GM12891 (cell line): ENCODE data around the gene AK8.
A peak's percentile ranks its signal among the peaks of the same experiment; 100 is the strongest.
"Not testable (repeated sequence)": the region's sequence is repeated elsewhere in the genome, so short reads cannot be mapped to it uniquely, and the experiment has no call there.

ENCODE experiments used
- DNase-seq: peaks from one replicate; pipeline ENCODE4 v3.0.0; 2011; ENCODE audit warnings: low spot score; ENCODE audit not compliant: insufficient read length
- FAIRE-seq: peaks from 2 replicates; lab custom pipeline; 2011; peaks lifted over from hg19 to GRCh38; lab: Jason Lieb, UNC
- PAX5 ChIP-seq: IDR thresholded peaks from 2 replicates; pipeline ENCODE4 v1.6.1; 2011; ENCODE audit warnings: low read length, moderate library complexity, mild to moderate bottlenecking; ENCODE audit not compliant: insufficient read depth, severe bottlenecking
- POLR2A ChIP-seq: IDR thresholded peaks from 2 replicates; pipeline ENCODE4 v1.6.1; 2011; ENCODE audit warnings: low read depth, low read length, control low read depth
- POLR2AphosphoS5 ChIP-seq: IDR thresholded peaks from 2 replicates; pipeline ENCODE4 v1.6.1; 2011; ENCODE audit warnings: low read depth, low read length, control low read depth
- POU2F2 ChIP-seq: IDR thresholded peaks from 2 replicates; pipeline ENCODE4 v1.6.1; 2011; ENCODE audit warnings: low read depth, mild to moderate bottlenecking, control low read depth, low read length, moderate library complexity
- SPI1 ChIP-seq: IDR thresholded peaks from 2 replicates; pipeline ENCODE4 v1.6.1; 2011; ENCODE audit warnings: low read depth, low read length, control low read depth
- TAF1 ChIP-seq: IDR thresholded peaks from 2 replicates; pipeline ENCODE4 v1.6.1; 2011; ENCODE audit warnings: low read depth, low read length, control low read depth

AK8 gene

DNA sequence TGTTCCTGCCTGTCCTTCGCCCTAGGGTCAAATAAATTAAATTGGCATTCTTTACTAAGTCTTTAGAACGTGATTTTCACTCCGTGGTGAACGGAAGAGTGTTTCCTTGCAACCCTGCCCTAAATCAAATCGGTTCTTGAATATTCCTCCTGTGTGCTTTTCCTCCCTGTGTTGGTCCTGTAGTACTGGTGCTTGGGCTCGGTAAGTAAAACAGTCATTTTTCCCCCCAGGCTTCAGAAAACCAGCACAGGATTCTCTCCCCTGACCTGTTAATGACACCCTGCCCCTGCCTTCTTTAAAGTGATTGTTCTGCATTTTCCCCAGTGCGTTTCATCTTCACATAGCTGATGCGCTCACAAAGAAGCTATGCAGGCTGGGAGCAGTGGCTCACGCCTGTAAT lies 96.0 kb downstream of the AK8 start:
- DNase-seq, result no peak
- FAIRE-seq, result no peak

DNA sequence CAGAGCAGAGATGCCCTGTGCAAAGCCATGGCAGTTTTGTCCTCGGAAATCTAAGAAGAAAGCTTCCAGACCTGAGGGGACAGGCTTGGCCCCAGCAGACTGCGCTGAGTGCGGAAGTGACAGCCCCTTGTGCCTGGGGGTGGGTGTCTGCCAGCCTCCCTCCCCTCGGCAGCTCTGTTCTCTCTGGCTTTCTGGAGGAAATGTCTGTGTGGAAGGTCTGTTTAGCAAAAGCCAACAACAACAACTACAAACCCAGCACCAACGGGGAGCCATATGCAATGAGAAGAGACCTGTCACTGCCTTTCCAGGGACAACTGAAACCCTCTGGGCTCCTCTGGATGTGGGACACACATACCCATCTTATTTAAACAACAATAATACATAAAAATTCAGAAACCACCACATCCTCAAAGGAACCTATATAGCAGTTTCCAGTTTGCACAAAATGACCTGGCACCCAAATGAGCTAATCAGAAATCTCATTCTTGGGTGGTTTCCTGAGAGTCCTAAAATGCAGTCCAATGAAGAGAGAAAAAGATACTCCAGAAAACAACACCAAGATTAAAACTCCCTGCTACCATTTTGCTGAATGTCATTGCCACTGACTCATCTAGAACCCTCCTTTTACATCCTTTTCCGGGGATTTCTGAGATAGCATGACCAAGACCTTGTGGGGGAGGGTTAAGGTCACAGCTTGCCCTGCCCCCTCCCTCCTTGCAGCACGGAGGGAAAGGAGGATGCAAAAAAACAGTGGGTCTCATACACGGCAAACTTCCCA lies 97.7 kb downstream of the AK8 start:
- FAIRE-seq (no peak), DNase-seq (no peak)
- TF ChIP-seq POLR2AphosphoS5 (no peak), POLR2A (no peak), TAF1 (no peak), SPI1 (no peak), PAX5 (no peak)

More for the DNA sequence above, 96.0 kb downstream of the AK8 start:
- TF ChIP-seq POLR2A (no peak), POLR2AphosphoS5 (no peak), POU2F2 (no peak), TAF1 (no peak), SPI1 (no peak), PAX5 (no peak)

DNA sequence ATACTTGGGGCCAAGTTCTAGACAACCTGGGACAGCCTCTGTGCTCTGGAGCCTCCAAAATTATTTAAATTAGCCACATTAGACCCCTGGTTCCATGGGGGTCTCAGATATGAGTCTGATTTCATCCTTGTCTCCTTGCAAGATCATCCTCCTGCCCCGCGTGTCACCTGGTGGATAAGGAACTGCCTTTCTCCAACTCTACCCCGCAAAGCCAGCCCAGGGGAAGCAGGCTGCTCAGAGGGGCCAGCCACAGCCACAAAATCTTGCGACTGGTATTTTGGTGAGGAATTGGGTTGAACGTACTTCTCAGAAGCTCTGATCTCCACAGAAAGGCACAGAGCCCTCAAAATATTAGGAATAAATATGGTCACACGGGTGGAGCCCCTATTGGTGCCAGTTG lies 101.2 kb downstream of the AK8 start:
- no peak for FAIRE-seq
- TF ChIP-seq PAX5 (no peak), POU2F2 (no peak), SPI1 (no peak), POLR2AphosphoS5 (no peak), POLR2A (no peak), TAF1 (no peak)
- DNase-seq, result no peak

DNA sequence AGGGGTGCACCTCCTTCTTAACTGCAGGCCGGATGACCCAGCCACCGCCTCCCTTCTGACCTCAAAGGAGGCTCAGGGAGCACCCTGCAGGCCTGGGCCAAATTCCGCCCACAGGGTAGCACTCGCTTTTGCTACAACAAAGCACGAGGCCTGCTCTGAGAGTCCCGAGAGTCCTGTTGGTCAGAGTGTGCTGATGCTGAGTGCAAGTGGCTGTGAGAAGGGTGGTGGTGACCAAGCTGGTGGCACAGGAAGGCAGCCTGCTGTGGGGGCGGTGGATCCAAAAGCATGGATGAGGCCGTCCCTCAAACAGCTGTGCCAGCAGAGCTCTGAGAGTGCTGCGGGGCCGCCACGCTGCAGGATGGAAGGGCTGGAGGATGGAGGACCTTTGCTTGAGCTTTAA lies 101.8 kb downstream of the AK8 start:
- FAIRE-seq, result no peak

DNA sequence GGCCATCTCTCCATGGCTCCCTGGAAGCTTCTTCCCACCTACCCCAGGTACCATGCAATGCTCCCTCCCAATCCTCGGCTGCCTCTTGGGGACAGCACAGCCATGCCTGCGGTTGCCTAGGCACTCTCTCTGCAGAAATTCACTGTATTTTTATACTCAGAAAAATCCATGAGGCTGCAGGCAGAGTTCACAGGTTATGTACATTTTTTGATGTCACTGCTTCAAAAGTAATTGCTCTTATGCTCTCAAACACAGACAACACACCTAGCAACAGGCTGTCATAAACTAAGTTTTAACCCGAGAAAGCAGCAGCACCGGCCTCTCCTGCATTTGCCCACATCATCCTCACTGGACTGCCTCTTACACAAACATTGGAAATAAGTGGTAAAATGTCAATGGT lies 102.4 kb downstream of the AK8 start:
- TF ChIP-seq TAF1 (no peak), PAX5 (no peak), SPI1 (no peak), POU2F2 (no peak), POLR2AphosphoS5 (no peak), POLR2A (no peak)
- no peak for DNase-seq
- FAIRE-seq, result no peak

More for the DNA sequence above, 101.8 kb downstream of the AK8 start:
- no peak for TF ChIP-seq POU2F2
- TF ChIP-seq POLR2AphosphoS5, result no peak
- no peak for TF ChIP-seq POLR2A
- TF ChIP-seq TAF1, result no peak
- TF ChIP-seq SPI1, result no peak
- TF ChIP-seq PAX5, result no peak
- no peak for DNase-seq

DNA sequence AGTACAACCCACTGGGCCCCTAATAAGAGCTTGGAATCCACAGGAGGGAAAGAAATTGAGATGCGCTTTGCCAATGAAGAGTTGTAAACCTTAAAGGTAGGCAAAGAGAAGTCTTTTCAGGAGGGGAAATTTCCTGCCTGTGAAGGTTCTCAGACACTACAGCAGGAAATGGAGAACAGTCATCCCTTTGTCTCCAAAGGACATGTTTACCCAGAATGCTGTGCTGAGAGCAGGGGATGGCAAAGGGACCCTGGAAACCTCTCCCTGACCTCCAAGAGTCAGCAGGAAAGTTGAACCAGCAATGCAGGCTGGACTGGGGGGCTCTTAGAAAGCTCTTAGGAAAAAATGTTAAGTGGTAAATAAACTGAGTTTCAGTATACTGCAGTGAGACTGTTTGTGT lies 103.2 kb downstream of the AK8 start:
- DNase-seq (no peak), FAIRE-seq (no peak)
- TF ChIP-seq POU2F2, result no peak
- TF ChIP-seq PAX5, result no peak
- no peak for TF ChIP-seq POLR2AphosphoS5
- TF ChIP-seq SPI1, result no peak
- no peak for TF ChIP-seq TAF1
- no peak for TF ChIP-seq POLR2A

DNA sequence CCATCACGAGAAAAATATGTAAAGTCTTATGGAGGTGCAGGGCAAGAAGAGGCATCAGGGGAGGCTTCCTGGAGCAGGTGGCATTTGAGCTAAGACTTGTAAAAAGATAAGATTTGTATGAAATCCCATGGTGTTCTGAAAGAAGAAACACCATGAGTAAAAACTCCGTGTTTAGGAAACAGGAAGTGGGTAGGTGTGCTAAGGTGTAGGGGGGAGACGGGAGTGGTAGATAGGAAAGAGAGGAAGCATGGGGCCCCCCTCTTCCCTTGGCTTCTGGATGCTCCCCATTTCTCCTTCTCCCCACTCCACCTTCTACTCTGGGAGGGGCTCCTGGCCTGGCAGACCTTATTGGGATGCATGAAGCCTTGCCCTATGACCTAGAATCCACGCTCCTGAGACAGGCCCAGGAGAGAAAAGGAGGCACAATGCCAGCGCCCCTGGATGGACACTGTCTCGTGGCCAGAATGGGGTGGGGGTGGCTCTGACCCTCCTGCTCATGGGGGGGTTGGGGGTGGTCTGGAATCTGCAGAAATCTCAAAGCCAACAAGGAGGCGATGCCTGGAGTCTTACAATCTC lies 104.2 kb downstream of the AK8 start:
- no peak for FAIRE-seq
- TF ChIP-seq PAX5, result no peak
- TF ChIP-seq POLR2AphosphoS5, result no peak
- peak; percentile 65 for TF ChIP-seq SPI1
- TF ChIP-seq TAF1, result no peak
- no peak for TF ChIP-seq POU2F2
- DNase-seq, result no peak

DNA sequence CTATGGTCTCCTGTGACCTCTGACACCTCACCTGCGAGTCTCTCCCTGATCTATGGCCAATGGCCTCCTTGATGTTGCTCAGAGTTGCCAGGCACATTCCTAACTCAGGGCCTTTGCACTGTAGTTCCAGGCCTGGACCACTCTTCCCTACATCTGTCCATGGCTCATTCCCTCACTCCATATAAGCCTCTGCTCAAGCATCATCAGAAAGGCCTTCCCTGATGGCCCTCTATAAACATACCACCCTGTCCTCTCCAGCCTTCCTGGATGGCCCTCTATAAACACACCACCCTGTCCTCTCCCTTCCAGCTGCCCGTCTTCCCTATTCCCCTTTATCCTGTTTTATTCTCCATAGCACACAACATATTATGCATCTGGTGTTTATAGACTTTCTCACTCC lies 105.0 kb downstream of the AK8 start:
- TF ChIP-seq POLR2AphosphoS5 (no peak), POLR2A (no peak), SPI1 (no peak), POU2F2 (no peak), PAX5 (no peak), TAF1 (no peak)
- no peak for FAIRE-seq
- no peak for DNase-seq

DNA sequence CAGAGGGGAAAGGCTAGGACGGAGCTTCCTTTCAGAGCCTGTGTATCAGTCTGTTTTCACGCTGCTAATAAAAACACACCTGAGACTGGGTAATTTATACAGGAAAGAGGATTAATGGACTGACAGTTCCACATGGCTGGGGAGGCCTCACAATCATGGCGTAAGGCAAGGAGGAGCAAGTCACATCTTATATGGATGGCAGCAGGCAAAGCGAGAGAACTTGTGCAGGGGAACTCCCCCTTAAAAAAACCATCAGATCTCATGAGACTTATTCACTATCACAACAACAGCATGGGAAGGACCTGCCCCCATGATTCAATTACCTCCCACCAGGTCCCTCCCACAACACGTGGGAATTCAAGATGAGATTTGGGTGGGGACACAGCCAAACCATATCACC lies 106.3 kb downstream of the AK8 start:
- not testable (repeated sequence) for FAIRE-seq, DNase-seq

DNA sequence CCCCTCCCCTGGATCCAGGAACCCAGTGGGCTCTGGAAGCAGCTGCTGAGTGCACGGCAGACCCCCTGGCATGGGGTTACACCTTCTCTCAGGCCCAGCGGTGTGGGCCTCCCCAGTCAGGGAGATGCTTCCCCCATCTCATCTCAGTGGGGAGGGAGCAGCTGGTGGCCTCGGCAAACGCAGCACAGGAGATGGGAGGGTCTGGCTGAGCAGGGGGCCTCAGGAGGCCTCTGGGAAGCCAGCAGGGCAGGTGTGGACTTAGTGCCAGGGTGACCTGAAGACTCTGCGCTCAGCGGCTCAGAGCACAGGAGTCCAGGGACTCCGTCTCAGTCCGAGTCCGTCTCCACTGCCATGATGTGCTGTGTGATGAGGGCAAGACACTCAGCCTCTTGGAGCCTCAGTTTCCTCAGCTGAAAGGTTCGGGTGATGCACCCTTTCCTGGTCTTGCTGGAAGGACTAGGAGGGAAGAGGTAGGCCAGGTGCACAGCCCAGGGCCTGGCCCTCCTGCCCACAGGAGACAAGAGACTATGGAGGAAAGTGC lies 107.2 kb downstream of the AK8 start:
- TF ChIP-seq TAF1 (no peak), POU2F2 (no peak), POLR2AphosphoS5 (no peak), PAX5 (no peak), SPI1 (no peak), POLR2A (no peak)
- no peak for DNase-seq

More for the DNA sequence above, 107.2 kb downstream of the AK8 start:
- peak; percentile 60 for FAIRE-seq
